Progenitor cell of endocrine pancreas (in vitro differentiated cells): ENCODE data around the gene KIF25. TPM values are rescaled to one million over a fixed set of nuclear protein-coding genes. Genes with fewer than 3 reads are reported as not detected.

ENCODE experiments used
- DNase-seq: peaks from one replicate; pipeline ENCODE4 v3.0.0; 2021; ENCODE audit warnings: low spot score; ENCODE audit not compliant: unreplicated experiment
- H3K27ac Mint-ChIP-seq: 2 replicates; pipeline ENCODE4 v1.8.0; 2021; ENCODE audit warnings: mild to moderate bottlenecking, moderate library complexity, mixed read lengths
- H3K27me3 Mint-ChIP-seq: 2 replicates; pipeline ENCODE4 v1.8.0; 2021; ENCODE audit warnings: mixed read lengths
- H3K36me3 Mint-ChIP-seq: 2 replicates; pipeline ENCODE4 v1.8.0; 2022; ENCODE audit warnings: mixed read lengths; ENCODE audit not compliant: insufficient read depth
- H3K4me1 Mint-ChIP-seq: 2 replicates; pipeline ENCODE4 v1.8.0; 2021; ENCODE audit warnings: low read depth, mixed read lengths
- H3K4me3 Mint-ChIP-seq: 2 replicates; pipeline ENCODE4 v1.8.0; 2021; ENCODE audit warnings: low read depth, mild to moderate bottlenecking, moderate library complexity, mixed read lengths
- H3K9me3 Mint-ChIP-seq: 2 replicates; pipeline ENCODE4 v1.8.0; 2021; ENCODE audit warnings: low read depth, mixed read lengths
- total RNA-seq: library from RNA; stranded (reverse); gene quantifications from 2 replicates; pipeline ENCODE4 v1.2.1, GENCODE V29; 2021
- TF ChIP-seq, protein P1 (sequence below): fragments of 200-600 bp; sonication (generic); IDR thresholded peaks from one replicate; pipeline ENCODE4 v1.5.0; 2021; ENCODE audit warnings: antibody characterized with exemption, mild to moderate bottlenecking; ENCODE audit not compliant: unreplicated experiment

The KIF25 gene
- total RNA-seq, 1 donor from 2014 or later = not detected

- TF ChIP-seq, protein P1, sequence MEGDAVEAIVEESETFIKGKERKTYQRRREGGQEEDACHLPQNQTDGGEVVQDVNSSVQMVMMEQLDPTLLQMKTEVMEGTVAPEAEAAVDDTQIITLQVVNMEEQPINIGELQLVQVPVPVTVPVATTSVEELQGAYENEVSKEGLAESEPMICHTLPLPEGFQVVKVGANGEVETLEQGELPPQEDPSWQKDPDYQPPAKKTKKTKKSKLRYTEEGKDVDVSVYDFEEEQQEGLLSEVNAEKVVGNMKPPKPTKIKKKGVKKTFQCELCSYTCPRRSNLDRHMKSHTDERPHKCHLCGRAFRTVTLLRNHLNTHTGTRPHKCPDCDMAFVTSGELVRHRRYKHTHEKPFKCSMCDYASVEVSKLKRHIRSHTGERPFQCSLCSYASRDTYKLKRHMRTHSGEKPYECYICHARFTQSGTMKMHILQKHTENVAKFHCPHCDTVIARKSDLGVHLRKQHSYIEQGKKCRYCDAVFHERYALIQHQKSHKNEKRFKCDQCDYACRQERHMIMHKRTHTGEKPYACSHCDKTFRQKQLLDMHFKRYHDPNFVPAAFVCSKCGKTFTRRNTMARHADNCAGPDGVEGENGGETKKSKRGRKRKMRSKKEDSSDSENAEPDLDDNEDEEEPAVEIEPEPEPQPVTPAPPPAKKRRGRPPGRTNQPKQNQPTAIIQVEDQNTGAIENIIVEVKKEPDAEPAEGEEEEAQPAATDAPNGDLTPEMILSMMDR = no peak
- Mint-ChIP-seq H3K27ac (peak overlapping the region; percentile 37), H3K36me3 (no peaks in the 10 kb centered on the region), H3K27me3 (no peaks in the 10 kb centered on the region), H3K4me3 (no peak overlapping the region), H3K9me3 (no peaks in the 10 kb centered on the region), H3K4me1 (peaks cover 8% of the 10 kb centered on the region)
- no peak for DNase-seq
These were observed 96.2 kb downstream of the KIF25 start for GRCh38 chr6:168093634-168094033.

Other genes with a start within 250 kb of the KIF25 start
- 421 and 423 TPM in 2 replicates for gene AFDN, start 170.8 kb upstream of the KIF25 start, total RNA-seq
- not detected in 2 replicates for gene FRMD1, start 81.5 kb downstream of the KIF25 start, total RNA-seq